NCI-H526 (cell line): ENCODE data around the gene TSNAX.

Source experiments
- DNase-seq, 2 experiments: peaks; one replicate each; lab custom pipeline; 2025; lab: John Stamatoyannopoulos, UW

TSNAX gene

GRCh38 chr1:231518485-231519034, 9.9 kb upstream of the TSNAX start:
- no peak for DNase-seq

GRCh38 chr1:231519166-231519565, 9.3 kb upstream of the TSNAX start:
- DNase-seq = no peak

- no peak for DNase-seq
Measured at GRCh38 chr1:231522038-231522437, 6.4 kb upstream of the TSNAX start.

GRCh38 chr1:231522931-231523642, 5.4 kb upstream of the TSNAX start:
- no peak for DNase-seq

- DNase-seq = no peak
Measured at GRCh38 chr1:231523816-231524215, 4.7 kb upstream of the TSNAX start.

GRCh38 chr1:231526536-231526935, 1.9 kb upstream of the TSNAX start:
- DNase-seq = peak in 1 of 2 experiments; percentile 9

- DNase-seq = no peak
Measured at GRCh38 chr1:231527586-231528171, 790 bp upstream of the TSNAX start.

- no peak for DNase-seq
Measured at GRCh38 chr1:231533240-231533639, 4.8 kb downstream of the TSNAX start.

GRCh38 chr1:231534703-231535159, 6.3 kb downstream of the TSNAX start:
- no peak for DNase-seq

GRCh38 chr1:231536099-231536498, 7.6 kb downstream of the TSNAX start:
- no peak for DNase-seq

- DNase-seq = no peak
Measured at GRCh38 chr1:231540847-231541246, 12.4 kb downstream of the TSNAX start.

GRCh38 chr1:231541842-231542241, 13.4 kb downstream of the TSNAX start:
- no peak for DNase-seq

- no peak for DNase-seq
Measured at GRCh38 chr1:231544943-231545592, 16.6 kb downstream of the TSNAX start.

- DNase-seq = no peak
Measured at GRCh38 chr1:231546693-231547092, 18.2 kb downstream of the TSNAX start.

- DNase-seq = peak in 1 of 2 experiments; percentile 1
Measured at GRCh38 chr1:231549733-231550447, 21.4 kb downstream of the TSNAX start.

GRCh38 chr1:231550448-231550781, 21.9 kb downstream of the TSNAX start:
- DNase-seq = peak in 1 of 2 experiments; percentile 31

- no peak for DNase-seq
Measured at GRCh38 chr1:231553320-231553719, 24.9 kb downstream of the TSNAX start.

GRCh38 chr1:231554969-231555368, 26.5 kb downstream of the TSNAX start:
- DNase-seq = no peak

GRCh38 chr1:231557411-231557810, 28.9 kb downstream of the TSNAX start:
- DNase-seq = no peak

- DNase-seq = no peak
Measured at GRCh38 chr1:231557898-231558707, 29.6 kb downstream of the TSNAX start.

GRCh38 chr1:231558708-231559185, 30.3 kb downstream of the TSNAX start:
- DNase-seq = no peak
